SK-N-SH (cell line): ENCODE data around the gene SUCLG2. TPM values are rescaled to one million over a fixed set of nuclear protein-coding genes. Genes with fewer than 3 reads are reported as not detected.

ENCODE experiments used
- CTCF ChIA-PET: fragments of 300-600, 350-600 bp; formaldehyde crosslinking; extraction: SDS; loops from one replicate; lab custom pipeline; 2021; lab: Yijun Ruan, JAX
- POLR2A ChIA-PET: fragments of 350-600 bp; sonication (Branson Sonifier 250); formaldehyde crosslinking; extraction: SDS; loops from one replicate; lab custom pipeline; 2020; ENCODE audit warnings: antibody characterized with exemption, inconsistent platforms; lab: Yijun Ruan, JAX
- DNase-seq: peaks from one replicate; pipeline ENCODE4 v3.0.0; 2012
- H2AFZ ChIP-seq: fragments of 200-600 bp; sonication (generic); 2 replicates; pipeline ENCODE4 v1.8.1; 2016; ENCODE audit warnings: antibody characterized with exemption, mild to moderate bottlenecking, low read depth
- H3F3A ChIP-seq: fragments of 200-600 bp; sonication (generic); replicated peaks from 2 replicates; pipeline ENCODE3; 2016; ENCODE audit warnings: antibody characterized with exemption, mild to moderate bottlenecking; ENCODE audit not compliant: insufficient read depth
- H3K27ac ChIP-seq, 2 experiments: fragments of 200-500 bp in 1 of 2; fragments of 200-600 bp in 1 of 2; sonication (Bioruptor generic) in 1 of 2; sonication (generic), shearing (Covaris generic) in 1 of 2; 2 replicates each; pipeline versions ENCODE4 v1.5.1 to v1.6.1; 2014 to 2016; ENCODE audit warnings: low read depth in 2 of 2, inconsistent platforms in 1 of 2, low read length in 1 of 2, mild to moderate bottlenecking in 1 of 2, mixed read lengths in 1 of 2
- H3K27me3 ChIP-seq: fragments of 200-600 bp; sonication (generic), shearing (Covaris generic); 2 replicates; pipeline ENCODE4 v1.6.1; 2016; ENCODE audit warnings: mixed run types; ENCODE audit not compliant: insufficient read depth
- H3K36me3 ChIP-seq, 2 experiments: fragments of 200-500 bp in 1 of 2; fragments of 200-600 bp in 1 of 2; sonication (Bioruptor generic) in 1 of 2; sonication (generic) in 1 of 2; replicated peaks in 1 of 2; 2 replicates each; pipeline versions ENCODE3 to v1.5.1; 2014 to 2016; ENCODE audit warnings: low read length in 1 of 2, mild to moderate bottlenecking in 1 of 2; ENCODE audit not compliant: insufficient read depth in 2 of 2, control insufficient read depth in 1 of 2
- H3K4me1 ChIP-seq, 2 experiments: fragments of 200-500 bp in 1 of 2; fragments of 200-600 bp in 1 of 2; sonication (Bioruptor generic) in 1 of 2; sonication (generic), shearing (Covaris generic) in 1 of 2; 2 replicates each; pipeline versions ENCODE4 v1.5.1 to v1.6.1; 2014 to 2016; ENCODE audit warnings: low read depth in 1 of 2, low read length in 1 of 2, mixed run types in 1 of 2; ENCODE audit not compliant: insufficient read depth in 2 of 2, control insufficient read depth in 1 of 2
- H3K4me2 ChIP-seq: fragments of 200-600 bp; sonication (generic), shearing (Covaris generic); 2 replicates; pipeline ENCODE4 v1.6.1; 2017; ENCODE audit warnings: mixed run types
- H3K4me3 ChIP-seq, 2 experiments: fragments of 200-500 bp in 1 of 2; fragments of 200-600 bp in 1 of 2; sonication (Bioruptor generic) in 1 of 2; sonication (generic), shearing (Covaris generic) in 1 of 2; 2 replicates each; pipeline versions ENCODE4 v1.5.1 to v1.8.1; 2014 to 2016; ENCODE audit warnings: low read depth in 2 of 2, inconsistent platforms in 1 of 2, low read length in 1 of 2, mild to moderate bottlenecking in 1 of 2, mixed read lengths in 1 of 2, moderate library complexity in 1 of 2
- H3K79me2 ChIP-seq: fragments of 200-600 bp; sonication (generic); 2 replicates; pipeline ENCODE4 v1.8.1; 2017; ENCODE audit warnings: mild to moderate bottlenecking; ENCODE audit not compliant: insufficient read depth
- H3K9ac ChIP-seq: fragments of 200-600 bp; sonication (generic); 2 replicates; pipeline ENCODE4 v1.6.1; 2017; ENCODE audit warnings: mixed run types
- H3K9me2 ChIP-seq: fragments of 200-600 bp; sonication (generic); 2 replicates; pipeline ENCODE4 v1.6.1; 2017; ENCODE audit warnings: mixed run types
- H3K9me3 ChIP-seq: fragments of 200-600 bp; sonication (generic); 2 replicates; pipeline ENCODE4 v1.6.1; 2017; ENCODE audit warnings: mixed run types, mild to moderate bottlenecking, moderate library complexity
- H4K20me1 ChIP-seq: fragments of 200-600 bp; sonication (generic); 2 replicates; pipeline ENCODE4 v1.6.1; 2017; ENCODE audit warnings: mild to moderate bottlenecking, mixed run types; ENCODE audit not compliant: insufficient read depth
- ELF1 ChIP-seq: IDR thresholded peaks from 2 replicates; pipeline ENCODE4 v1.4.0; 2012
- GABPA ChIP-seq: IDR thresholded peaks from 2 replicates; pipeline ENCODE4 v1.4.0; 2012; ENCODE audit warnings: low read depth, mild to moderate bottlenecking
- GATA2 ChIP-seq: sonication (generic); formaldehyde crosslinking; IDR thresholded peaks from 2 replicates; pipeline ENCODE4 v1.5.0; 2020; ENCODE audit warnings: mild to moderate bottlenecking, missing genetic modification reagents
- JUND ChIP-seq: IDR thresholded peaks from 2 replicates; pipeline ENCODE4 v1.4.0; 2012
- MAX ChIP-seq: IDR thresholded peaks from 2 replicates; pipeline ENCODE4 v1.4.0; 2012; ENCODE audit warnings: low read depth
- MXI1 ChIP-seq: IDR thresholded peaks from 2 replicates; pipeline ENCODE4 v1.6.1; 2012; ENCODE audit warnings: mild to moderate bottlenecking, low read depth, low read length, improper control_type of control experiment
- NRF1 ChIP-seq: IDR thresholded peaks from 2 replicates; pipeline ENCODE4 v1.6.1; 2012; ENCODE audit warnings: low read depth, mild to moderate bottlenecking, low read length
- PBX3 ChIP-seq: IDR thresholded peaks from 2 replicates; pipeline ENCODE4; 2012
- RCOR1 ChIP-seq: fragments of 150-350 bp; IDR thresholded peaks from 2 replicates; pipeline ENCODE4 v1.6.1; 2017; ENCODE audit warnings: antibody characterized with exemption, low read length
- REST ChIP-seq: IDR thresholded peaks from 2 replicates; pipeline ENCODE4 v1.6.1; 2012; ENCODE audit warnings: mild to moderate bottlenecking, low read depth, low read length, moderate library complexity
- RXRA ChIP-seq: IDR thresholded peaks from 2 replicates; pipeline ENCODE4 v1.4.0; 2012; ENCODE audit warnings: low read depth, mild to moderate bottlenecking, borderline replicate concordance
- SMC3 ChIP-seq: IDR thresholded peaks from 2 replicates; pipeline ENCODE4 v1.6.1; 2012; ENCODE audit warnings: low read depth, low read length, improper control_type of control experiment
- TAF1 ChIP-seq: IDR thresholded peaks from 2 replicates; pipeline ENCODE4 v1.6.1; 2012; ENCODE audit warnings: low read depth, mild to moderate bottlenecking, low read length, moderate library complexity, borderline replicate concordance
- TCF12 ChIP-seq: IDR thresholded peaks from 2 replicates; pipeline ENCODE4 v1.4.0; 2012
- USF1 ChIP-seq: IDR thresholded peaks from 2 replicates; pipeline ENCODE4 v1.4.0; 2012; ENCODE audit warnings: low read depth, borderline replicate concordance
- USF2 ChIP-seq: fragments of 150-350 bp; IDR thresholded peaks from 2 replicates; pipeline ENCODE4 v1.6.1; 2017; ENCODE audit warnings: antibody characterized with exemption, low read length, low read depth, borderline replicate concordance
- polyA plus RNA-seq, 3 experiments: library from polyadenylated mRNA; depleted of rRNA; stranded (reverse); fragments of >200 nt; gene quantifications; 2 replicates each; pipeline ENCODE4 v1.2.3, GENCODE V29; 2012

The SUCLG2 gene
- polyA plus RNA-seq, 1 of the 3 experiments (the other 2 are of a cell fraction) = 20.2 TPM

- H3K9me2 ChIP-seq = no peaks in the 10 kb centered on the region
- no peak for DNase-seq
- TF ChIP-seq JUND (no peak), NRF1 (no peak), REST (no peak), TAF1 (no peak), USF1 (no peak), TCF12 (no peak), RCOR1 (no peak), ELF1 (no peak), PBX3 (no peak), GATA2 (CRISPR knock-in tag) (no peak), USF2 (no peak), GABPA (no peak), MAX (no peak), SMC3 (no peak), RXRA (no peak), MXI1 (no peak)
- TF ChIP-seq, all 33 proteins: peak for 0
- H3K4me1 ChIP-seq = no peaks in the 10 kb centered on the region
- ChIA-PET CTCF (interaction anchor here (0.6 to 1.4 kb wide), 2 partner anchors 14 to 885 kb away, joined by 3 to 4 read pairs; no protein-coding TSS in a partner anchor), POLR2A (no interaction called here)
- H3K9me3 ChIP-seq = no peaks in the 10 kb centered on the region
- no peak overlapping the region for H3K4me2 ChIP-seq
- H3K79me2 ChIP-seq = peaks cover 8% of the 10 kb centered on the region; the same call in 1 of the 2 replicates
- H3K36me3 ChIP-seq = peaks cover 0 to 3% of the 10 kb centered on the region in 2 experiments
- no peaks in the 10 kb centered on the region for H3K27me3 ChIP-seq
- H3K4me3 ChIP-seq = no peak overlapping the region
- no peak overlapping the region for H3K9ac ChIP-seq
- H2AFZ ChIP-seq = no peak overlapping the region
- no peaks in the 10 kb centered on the region for H3F3A ChIP-seq
- H4K20me1 ChIP-seq = no peaks in the 10 kb centered on the region
- no peak overlapping the region for H3K27ac ChIP-seq
Measured at GRCh38 chr3:67587811-67588210, 66.6 kb downstream of the SUCLG2 start.
